ENCODE results near the gene PIGT.

Gene PIGT

GRCh38 chr20:45402946-45403345 is 13.0 kb upstream of the PIGT start:
- no peak for DNase-seq

GRCh38 chr20:45404438-45404837 is 11.5 kb upstream of the PIGT start:
- no peak for DNase-seq

- peak; percentile 61 for DNase-seq
Observed at GRCh38 chr20:45405571-45406259, 10.2 kb upstream of the PIGT start.

GRCh38 chr20:45406260-45407066 is 9.5 kb upstream of the PIGT start:
- DNase-seq, result peak; percentile 79

GRCh38 chr20:45407067-45407745 is 8.7 kb upstream of the PIGT start:
- DNase-seq, result peak; percentile 63

GRCh38 chr20:45407783-45408645 is 7.9 kb upstream of the PIGT start, which contains the start of gene DBNDD2:
TSS of gene DBNDD2 (plus strand) at chr20:45408289. CDS start at chr20:45408468, 179 bp downstream.
- no peak for DNase-seq

GRCh38 chr20:45408646-45409213 is 7.2 kb upstream of the PIGT start:
- DNase-seq, result no peak

- DNase-seq, result no peak
Observed at GRCh38 chr20:45409521-45410272, 6.2 kb upstream of the PIGT start.

GRCh38 chr20:45410887-45411286 is 5.1 kb upstream of the PIGT start:
- no peak for DNase-seq

- no peak for DNase-seq
Observed at GRCh38 chr20:45412653-45413052, 3.3 kb upstream of the PIGT start.

GRCh38 chr20:45413479-45413878 is 2.5 kb upstream of the PIGT start:
- DNase-seq, result no peak

GRCh38 chr20:45416917-45417316 is 976 bp downstream of the PIGT start:
- no peak for DNase-seq

- DNase-seq, result no peak
Observed at GRCh38 chr20:45419188-45420091, 3.5 kb downstream of the PIGT start.

GRCh38 chr20:45420125-45420524 is 4.2 kb downstream of the PIGT start:
- DNase-seq, result no peak

GRCh38 chr20:45423700-45424099 is 7.8 kb downstream of the PIGT start:
- DNase-seq, result no peak

GRCh38 chr20:45425561-45425960 is 9.6 kb downstream of the PIGT start:
- DNase-seq, result no peak

GRCh38 chr20:45426320-45427016 is 10.5 kb downstream of the PIGT start:
- no peak for DNase-seq

GRCh38 chr20:45427236-45428149 is 11.6 kb downstream of the PIGT start:
- DNase-seq, result no peak

- no peak for DNase-seq
Observed at GRCh38 chr20:45429618-45430017, 13.7 kb downstream of the PIGT start.

Data from activated effector memory CD4-positive, alpha-beta T cell treated with anti-CD3 and anti-CD28 coated beads, Interleukin-2, amount 50 U/mL, for 16 hours (primary cell).